K562 (cell line): ENCODE data around the gene HK1.

ENCODE experiments used
- GTF2F1 ChIP-seq: IDR thresholded peaks from 2 replicates; pipeline ENCODE4 v1.6.1; 2011; ENCODE audit warnings: low read depth, low read length, improper control_type of control experiment
- MAZ ChIP-seq, 2 experiments: fragments of 450-650 bp in 1 of 2; sonication (generic) in 1 of 2; formaldehyde crosslinking; IDR thresholded peaks in 1 of 2; conservative IDR thresholded peaks in 1 of 2; 2 replicates each; pipeline versions ENCODE4 v1.4.0 to v1.5.0; 2020; ENCODE audit warnings: mild to moderate bottlenecking in 1 of 2, missing genetic modification reagents in 1 of 2
- RFX5 ChIP-seq: IDR thresholded peaks from 2 replicates; pipeline ENCODE4 v1.6.1; 2011; ENCODE audit warnings: low read depth, mild to moderate bottlenecking, improper control_type of control experiment, low read length
- TCF3 ChIP-seq: sonication (generic); formaldehyde crosslinking; IDR thresholded peaks from 2 replicates; pipeline ENCODE4 v1.4.0; 2020; ENCODE audit warnings: mild to moderate bottlenecking, missing genetic modification reagents
- ZFP91 ChIP-seq: sonication (generic); formaldehyde crosslinking; IDR thresholded peaks from 2 replicates; pipeline ENCODE4 v1.8.0; 2022; ENCODE audit warnings: mild to moderate bottlenecking, missing genetic modification reagents

- TF ChIP-seq ZFP91 (no peak), TCF3 (CRISPR knock-in tag) (no peak), GTF2F1 (no peak), RFX5 (no peak), MAZ (CRISPR knock-in tag; conservative IDR thresholded peaks at IDR 0.05 in 1 of 2, IDR thresholded peaks at IDR 0.05 in 1 of 2) (no peak)
Observed at GRCh38 chr10:69331161-69331560, 52.9 kb downstream of the HK1 start.
